Suppressor macrophage (primary cell): ENCODE results near the gene SLAMF9.

Experiments
- DNase-seq, 4 experiments: peaks; one replicate each; pipeline ENCODE4 v3.0.0-alpha.2; 2020 to 2022

Gene SLAMF9

GRCh38 chr1:159932296-159933285 is 21.4 kb downstream of the SLAMF9 start:
- no peak for DNase-seq

- no peak for DNase-seq
Observed at GRCh38 chr1:159931795-159932173, 22.3 kb downstream of the SLAMF9 start.

GRCh38 chr1:159931101-159931794 is 22.8 kb downstream of the SLAMF9 start:
- no peak for DNase-seq

- no peak for DNase-seq
Observed at GRCh38 chr1:159930634-159931033, 23.4 kb downstream of the SLAMF9 start.

- no peak for DNase-seq
Observed at GRCh38 chr1:159930216-159930615, 23.8 kb downstream of the SLAMF9 start.

GRCh38 chr1:159929155-159930051 is 24.6 kb downstream of the SLAMF9 start:
- DNase-seq = no peak

- DNase-seq = no peak
Observed at GRCh38 chr1:159928491-159929050, 25.5 kb downstream of the SLAMF9 start.

GRCh38 chr1:159927849-159928431 is 26.1 kb downstream of the SLAMF9 start:
- no peak for DNase-seq

- no peak for DNase-seq
Observed at GRCh38 chr1:159927211-159927848, 26.7 kb downstream of the SLAMF9 start.

GRCh38 chr1:159925719-159926078 is 28.3 kb downstream of the SLAMF9 start:
- peak in 2 of 4 experiments; percentile 29 to 39 for DNase-seq

GRCh38 chr1:159924791-159925718 is 29.0 kb downstream of the SLAMF9 start, which contains the start of gene TAGLN2:
Gene TAGLN2 (minus strand): TSS chr1:159925507. CDS start chr1:159920509, 4,998 bp downstream.
- peak; percentile 87 to 95 (median 92) for DNase-seq

- DNase-seq = peak; percentile 76 to 88 (median 82)
Observed at GRCh38 chr1:159924025-159924790, 29.8 kb downstream of the SLAMF9 start.

- peak; percentile 88 to 97 (median 94) for DNase-seq
Observed at GRCh38 chr1:159923203-159924024, 30.6 kb downstream of the SLAMF9 start.

GRCh38 chr1:159922511-159923202 is 31.4 kb downstream of the SLAMF9 start:
- peak in 1 of 4 experiments; percentile 21 for DNase-seq

- DNase-seq = peak; percentile 27 to 56 (median 38)
Observed at GRCh38 chr1:159921700-159922504, 32.1 kb downstream of the SLAMF9 start.

GRCh38 chr1:159921251-159921650 is 32.8 kb downstream of the SLAMF9 start:
- peak; percentile 18 to 65 (median 37) for DNase-seq

- DNase-seq = no peak
Observed at GRCh38 chr1:159920651-159921050, 33.4 kb downstream of the SLAMF9 start.
